HG03469 (cell line): ENCODE data around the gene SNW1.
"Not testable (repeated sequence)": the region's sequence is repeated elsewhere in the genome, so short reads cannot be mapped to it uniquely, and the experiment has no call there.

Experiments
- ATAC-seq: cut with Tn5 transposase; IDR thresholded peaks from one replicate; pipeline ENCODE4 v1.9.1; 2021; ENCODE audit warnings: mild to moderate bottlenecking, moderate library complexity, moderate number of reproducible peaks; ENCODE audit not compliant: unreplicated experiment

SNW1 gene

DNA sequence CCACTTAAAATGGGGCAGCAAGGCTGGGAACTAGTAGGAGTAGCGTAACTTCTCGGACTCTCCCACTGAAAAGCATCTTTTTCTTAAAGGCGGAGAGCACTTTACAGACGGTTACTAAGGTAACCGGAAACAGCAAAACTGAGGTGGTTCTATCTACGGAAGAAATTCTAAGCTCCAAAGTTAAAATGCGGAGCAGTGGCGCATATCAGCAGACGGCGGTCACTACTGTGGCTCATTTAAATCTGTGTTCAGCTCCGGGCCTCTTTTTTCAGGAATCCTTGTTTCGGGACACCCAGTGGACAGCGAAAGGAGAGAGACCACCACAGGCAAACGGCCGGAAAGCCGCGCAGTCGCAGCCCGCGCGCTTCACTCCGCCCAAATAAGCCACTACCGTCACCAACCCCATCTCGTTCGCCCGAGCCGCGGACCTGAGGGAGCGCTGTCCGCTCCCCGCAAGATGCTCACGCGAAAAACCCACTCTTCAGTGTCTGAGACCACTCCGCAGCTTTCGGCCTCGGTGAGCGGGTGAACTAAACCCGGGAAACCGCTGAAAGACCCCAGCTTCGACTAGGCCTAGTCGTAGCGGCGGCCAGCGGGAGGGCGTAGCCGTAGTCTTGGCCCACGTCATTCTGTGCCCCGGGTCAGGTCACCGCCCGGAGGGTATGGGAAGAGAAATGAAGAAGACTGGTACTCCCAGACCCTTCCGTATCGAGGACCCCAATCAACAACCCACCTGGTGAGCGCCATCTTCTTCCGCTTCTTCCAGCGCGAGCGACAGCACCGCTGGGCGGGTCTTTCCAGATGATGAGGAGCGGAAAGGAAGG, at the start of gene SNW1:
SNW1 (minus strand) TSS at position 776 of the 824 bp plus-strand sequence; CDS start at position 747, 29 bp downstream.
- ATAC-seq: peak; percentile 90

DNA sequence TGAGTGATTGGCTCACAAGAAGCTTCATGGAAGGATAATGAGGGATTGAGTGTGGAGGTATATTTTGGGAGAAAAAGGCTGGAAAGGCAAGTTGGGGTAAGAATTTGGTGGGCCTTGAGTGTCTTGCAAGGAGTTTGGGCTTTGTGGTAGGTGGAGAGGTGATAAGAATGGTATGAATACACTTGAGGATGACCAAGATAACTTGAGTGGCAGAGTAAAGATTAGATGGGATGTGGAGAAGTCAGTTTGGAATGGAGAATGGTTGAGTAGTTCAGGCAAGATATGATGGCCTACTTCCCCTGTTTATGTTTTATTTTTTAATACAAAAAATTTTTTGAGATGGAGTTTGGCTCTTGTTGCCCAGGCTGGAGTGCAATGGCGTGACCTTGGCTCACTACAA, 48.1 kb upstream of the SNW1 start:
- ATAC-seq: no peak

DNA sequence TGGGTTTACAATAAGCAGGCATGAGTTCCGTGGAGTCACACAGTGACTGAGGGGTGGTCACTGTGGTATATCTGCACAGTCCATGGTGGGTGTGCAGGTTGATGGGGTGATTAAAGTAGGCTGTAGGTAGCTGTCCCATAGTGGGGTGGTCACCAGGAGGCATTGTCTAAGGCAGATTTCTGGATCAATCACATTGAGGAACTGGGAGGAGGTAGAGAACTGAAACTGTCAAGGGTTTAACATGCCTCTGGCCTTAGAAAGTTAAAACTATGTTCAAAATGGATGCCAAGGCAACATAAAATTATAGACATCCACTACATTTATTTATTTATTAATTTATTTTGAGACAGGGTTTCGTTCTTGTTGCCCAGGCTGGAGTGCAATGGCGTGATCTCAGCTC, 47.3 kb upstream of the SNW1 start:
- no peak for ATAC-seq

- ATAC-seq: no peak
These were observed 44.8 kb upstream of the SNW1 start for GRCh38 chr14:77805706-77806105.

DNA sequence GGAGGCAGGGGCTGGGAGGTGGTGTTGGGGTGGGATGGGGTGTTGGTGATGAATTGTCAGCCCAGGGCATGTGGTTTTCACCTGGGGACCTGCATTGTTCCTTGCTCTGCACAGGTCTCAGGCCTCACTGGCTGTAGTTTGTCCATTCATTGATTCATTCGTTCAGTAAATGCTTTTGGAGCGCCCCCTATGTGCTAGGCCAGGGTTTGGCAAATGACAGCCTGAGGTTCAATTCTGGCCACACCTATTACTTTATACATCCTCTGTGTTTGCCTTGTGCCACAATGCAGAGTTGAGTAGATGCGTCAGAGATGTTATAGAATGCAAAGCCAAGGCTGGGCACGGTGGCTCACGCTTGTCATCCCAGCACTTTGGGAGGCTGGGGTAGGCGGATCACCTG, 43.6 kb upstream of the SNW1 start:
- no peak for ATAC-seq

DNA sequence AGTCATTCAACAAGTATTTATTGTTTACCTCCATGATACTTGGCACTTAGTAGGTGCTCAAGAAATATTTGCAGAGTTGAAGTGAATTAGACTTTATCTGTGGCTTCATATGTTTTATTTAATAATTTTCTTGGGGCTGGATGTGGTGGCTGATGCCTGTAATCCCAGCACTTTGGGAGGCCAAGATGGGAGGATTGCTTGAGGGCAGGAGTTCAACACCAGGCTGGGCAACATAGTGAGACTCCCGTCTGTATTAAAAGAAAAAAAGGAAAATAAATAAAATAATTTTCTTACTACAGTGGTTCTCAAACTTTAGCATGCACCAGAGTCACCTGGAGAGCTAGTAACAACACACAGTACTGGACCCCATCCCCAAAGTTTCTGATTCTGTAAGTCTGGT, 39.9 kb upstream of the SNW1 start:
- ATAC-seq: no peak

DNA sequence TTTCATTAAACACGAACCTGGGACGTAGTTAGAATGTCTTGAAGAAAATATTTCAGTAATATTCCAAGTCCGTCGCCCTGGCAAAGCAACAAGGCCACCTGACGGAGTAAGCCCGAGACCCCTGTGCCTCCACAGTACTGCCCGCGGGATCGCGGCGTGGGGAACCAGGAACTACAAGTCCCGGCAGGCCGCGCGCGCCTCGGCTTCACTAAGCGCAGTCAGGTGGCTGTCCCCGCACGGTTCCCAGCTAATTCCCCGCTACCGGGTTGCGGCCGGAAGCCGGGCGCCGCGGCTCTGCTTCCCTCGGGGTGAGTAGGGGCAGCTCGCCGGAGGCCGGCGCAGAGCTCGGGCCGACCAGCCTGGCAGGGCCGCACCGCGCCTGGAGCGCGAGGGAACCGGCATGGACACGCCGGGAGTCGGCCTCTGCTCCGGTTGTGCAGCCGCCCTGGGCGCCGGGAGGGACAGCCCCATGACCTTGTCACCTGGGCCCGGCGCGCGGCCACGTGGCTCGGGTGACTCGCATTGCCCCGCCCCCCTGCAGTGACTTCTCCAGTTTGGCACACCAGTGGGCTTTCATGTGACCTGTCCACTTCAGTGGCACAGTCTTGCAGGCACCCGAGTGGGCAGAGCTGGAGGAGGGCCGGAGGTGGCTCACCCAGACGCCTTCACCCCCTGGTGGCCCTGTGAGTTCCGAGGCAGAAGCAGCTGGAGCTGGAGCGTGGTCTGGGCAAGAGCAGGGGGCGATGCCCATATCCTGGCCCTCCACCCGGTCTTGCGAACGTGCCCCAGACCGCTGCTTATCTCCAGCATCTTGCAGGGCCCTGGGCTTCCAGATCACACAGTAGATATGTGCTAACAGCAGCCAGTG, 39.1 kb upstream of the SNW1 start, which contains the start of gene ADCK1:
ADCK1 (plus strand) TSS at position 247 of the 868 bp plus-strand sequence. CDS start 18,870 bp downstream, outside the sequence.
- peak; percentile 90 for ATAC-seq

DNA sequence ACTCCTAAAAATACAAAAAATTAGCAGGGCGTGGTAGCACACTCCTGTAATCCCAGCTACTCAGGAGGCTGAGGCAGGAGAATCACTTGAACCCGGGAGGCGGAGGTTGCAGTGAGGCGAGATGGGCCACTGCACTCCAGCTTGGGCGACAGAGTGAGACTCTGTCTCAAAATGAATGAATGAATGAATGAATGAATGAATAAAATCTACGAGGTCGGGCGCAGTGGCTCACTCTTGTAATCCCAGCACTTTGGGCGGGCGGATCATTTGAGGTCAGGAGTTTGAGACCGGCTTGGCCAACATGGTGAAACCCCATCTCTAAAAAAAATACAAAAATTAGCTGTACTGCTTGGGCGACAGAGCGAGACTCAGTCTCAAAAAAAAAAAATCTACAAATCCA, 38.5 kb upstream of the SNW1 start:
- not testable (repeated sequence) for ATAC-seq

DNA sequence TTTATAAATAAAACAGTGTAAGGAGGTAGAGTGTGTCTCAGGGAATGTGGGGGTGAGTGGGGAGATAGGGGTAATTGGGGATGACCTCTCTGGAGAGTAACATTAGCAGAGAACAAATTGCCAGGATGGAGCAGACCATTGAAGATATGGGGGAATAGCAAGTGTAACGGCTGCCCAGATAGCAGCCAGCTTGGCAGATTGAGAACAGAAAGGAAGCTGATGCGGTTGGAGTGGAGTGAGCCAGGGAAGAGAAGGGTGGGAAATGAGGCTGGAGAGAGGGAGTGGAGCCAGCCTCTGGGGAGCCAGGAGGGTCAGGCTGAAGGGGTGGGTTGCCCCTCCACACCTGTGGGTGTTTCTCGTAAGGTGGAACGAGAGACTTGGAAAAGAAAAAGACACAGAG, 33.4 kb upstream of the SNW1 start:
- no peak for ATAC-seq

- ATAC-seq: not testable (repeated sequence)
These were observed 32.3 kb upstream of the SNW1 start for GRCh38 chr14:77793255-77793654.

- ATAC-seq: no peak
These were observed 30.3 kb upstream of the SNW1 start for GRCh38 chr14:77791225-77791600.

DNA sequence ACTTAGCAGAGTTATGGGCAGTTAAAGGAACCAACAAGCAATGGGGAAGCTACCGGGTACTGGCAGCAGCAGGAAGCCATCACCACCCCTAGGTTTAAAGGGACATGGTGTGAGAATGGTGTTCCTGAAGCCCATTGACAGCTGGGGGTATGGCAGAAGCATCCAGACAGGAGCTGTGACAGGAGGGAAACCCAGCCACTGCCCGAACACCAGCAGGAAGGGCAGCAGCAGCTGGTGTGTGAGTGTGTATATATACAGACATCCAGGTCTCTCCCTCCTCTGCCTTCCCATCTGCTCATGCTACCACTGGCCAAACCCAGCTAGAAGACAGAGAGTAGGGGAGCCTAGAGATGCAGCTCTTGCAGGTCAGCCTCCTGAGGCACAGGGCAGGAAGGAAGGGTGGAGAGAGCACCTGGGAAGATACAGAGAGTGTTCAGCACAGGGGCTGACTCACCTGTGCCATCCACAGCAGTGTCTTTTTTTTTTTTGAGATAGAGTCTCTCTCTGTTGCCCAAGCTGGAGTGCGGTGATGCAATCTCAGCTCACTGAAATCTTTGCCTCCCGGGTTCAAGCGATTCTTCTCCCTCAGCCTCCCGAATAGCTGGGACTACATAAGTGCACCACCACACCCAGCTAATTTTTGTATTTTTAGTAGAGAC, 29.7 kb upstream of the SNW1 start:
- ATAC-seq: no peak

DNA sequence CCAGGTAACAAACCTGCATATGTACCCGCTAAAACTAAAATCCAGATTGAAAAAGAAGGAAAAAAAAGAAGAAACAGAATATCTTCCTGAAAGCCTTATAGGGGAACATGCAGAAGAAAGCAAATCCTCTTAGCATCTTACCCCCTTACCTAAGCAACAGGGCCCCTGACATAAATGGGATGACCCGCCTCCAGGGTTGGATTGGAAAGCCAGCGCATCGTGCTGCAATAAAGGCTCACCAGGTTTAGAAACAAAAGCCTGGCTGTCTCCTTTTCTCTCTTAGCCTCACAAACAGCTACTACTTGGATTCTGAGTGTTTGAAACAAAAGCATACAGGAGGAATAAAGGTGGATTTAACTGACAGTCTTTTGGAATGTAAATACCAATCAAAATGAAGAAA, 25.2 kb upstream of the SNW1 start:
- ATAC-seq: no peak

DNA sequence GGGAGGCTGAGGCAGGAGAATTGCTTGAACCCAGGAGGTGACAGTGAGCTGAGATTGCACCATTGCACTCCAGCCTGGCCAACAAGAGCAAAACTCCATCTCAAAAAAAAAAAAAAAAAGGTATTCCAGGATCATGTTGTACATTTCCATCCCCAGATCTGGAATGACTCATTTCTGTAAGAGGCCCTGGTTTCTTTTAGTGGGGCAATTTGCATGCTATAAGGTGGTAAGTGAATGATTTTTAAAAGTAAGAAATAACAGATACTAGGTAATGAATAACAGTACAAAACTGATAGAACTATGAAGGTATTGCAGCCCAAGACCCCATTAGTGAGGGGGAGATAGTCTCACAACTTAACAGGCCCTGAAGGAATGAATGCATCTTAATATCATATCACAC, 21.2 kb upstream of the SNW1 start:
- no peak for ATAC-seq

DNA sequence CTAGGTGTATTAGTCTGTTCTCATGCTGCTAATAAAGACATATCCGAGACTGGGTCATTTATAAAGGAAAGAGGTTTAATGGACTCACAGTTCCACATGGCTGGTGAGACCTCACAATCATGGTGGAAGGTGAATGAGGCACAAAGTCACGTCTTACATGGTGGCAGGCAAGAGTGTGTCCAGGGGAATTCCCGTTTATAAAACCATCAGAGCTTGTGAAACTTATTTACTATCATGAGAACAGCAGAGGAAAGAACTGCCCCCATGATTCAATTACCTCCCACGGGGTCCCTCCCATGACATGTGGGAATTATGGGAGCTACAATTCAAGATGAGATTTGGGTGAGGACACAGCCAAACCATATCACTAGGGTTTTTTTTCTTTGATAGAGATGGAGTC, 13.0 kb upstream of the SNW1 start:
- not testable (repeated sequence) for ATAC-seq

- ATAC-seq: not testable (repeated sequence)
These were observed 7.6 kb upstream of the SNW1 start for GRCh38 chr14:77768442-77769069.

DNA sequence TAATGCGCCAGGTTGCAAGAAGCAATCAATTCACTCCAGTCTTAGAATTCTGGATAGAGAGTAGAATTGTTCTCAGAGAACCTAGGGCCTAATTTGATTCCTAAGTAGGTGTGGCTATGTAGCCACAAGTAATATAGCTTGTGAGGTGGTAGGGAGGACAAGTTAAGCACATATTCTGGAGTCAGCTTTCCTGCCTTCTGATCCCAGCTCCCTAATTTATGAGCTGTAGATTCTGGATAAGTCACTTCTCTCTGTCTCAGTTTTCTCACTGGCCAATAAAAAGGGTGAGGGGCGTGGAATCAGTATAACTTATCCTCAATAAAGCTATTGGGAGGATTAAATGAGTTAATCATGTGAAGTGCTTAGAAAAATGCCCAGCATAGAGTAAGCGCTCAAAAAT, 3.0 kb upstream of the SNW1 start:
- ATAC-seq: no peak

GRCh38 chr14:77763316-77763715, 2.4 kb upstream of the SNW1 start:
- no peak for ATAC-seq

DNA sequence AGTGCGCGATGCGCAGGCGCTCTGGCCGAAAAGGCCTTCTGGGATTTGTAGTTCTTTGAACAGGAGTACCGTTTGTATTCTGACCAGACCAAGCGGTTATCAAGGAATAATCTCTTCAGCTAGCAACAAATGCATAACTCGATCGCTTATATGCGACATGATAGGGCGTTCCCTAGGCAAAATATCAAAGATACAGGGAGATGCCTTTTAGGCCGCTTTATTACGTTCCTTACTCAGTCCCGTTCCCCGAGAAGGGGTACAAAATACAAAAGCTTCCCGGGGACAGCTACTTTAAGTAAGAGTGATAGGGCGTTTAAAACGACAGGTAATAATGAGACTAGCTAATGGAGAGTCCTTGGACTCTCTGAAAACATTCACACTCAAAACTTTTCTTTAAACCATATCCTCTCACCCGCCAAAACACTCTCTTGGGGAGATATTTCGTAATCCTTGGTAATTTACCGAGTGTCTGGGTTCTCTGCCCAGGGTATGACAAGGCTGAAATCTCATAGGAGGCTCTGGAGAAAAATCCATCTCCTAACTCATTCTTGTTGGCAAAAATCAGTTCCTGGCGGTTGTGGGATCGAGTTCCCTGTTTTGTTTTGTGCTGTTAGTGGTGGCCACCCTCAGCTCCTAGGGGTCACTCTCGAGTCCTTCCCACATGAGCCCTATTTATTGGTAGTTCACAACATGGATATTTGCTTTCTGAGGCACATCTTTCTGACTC, 412 bp upstream of the SNW1 start:
- ATAC-seq: no peak
